ENCODE measurements around the gene FKRP.
A peak's percentile ranks its signal among the peaks of the same experiment; 100 is the strongest.

- TF ChIP-seq, protein P1, sequence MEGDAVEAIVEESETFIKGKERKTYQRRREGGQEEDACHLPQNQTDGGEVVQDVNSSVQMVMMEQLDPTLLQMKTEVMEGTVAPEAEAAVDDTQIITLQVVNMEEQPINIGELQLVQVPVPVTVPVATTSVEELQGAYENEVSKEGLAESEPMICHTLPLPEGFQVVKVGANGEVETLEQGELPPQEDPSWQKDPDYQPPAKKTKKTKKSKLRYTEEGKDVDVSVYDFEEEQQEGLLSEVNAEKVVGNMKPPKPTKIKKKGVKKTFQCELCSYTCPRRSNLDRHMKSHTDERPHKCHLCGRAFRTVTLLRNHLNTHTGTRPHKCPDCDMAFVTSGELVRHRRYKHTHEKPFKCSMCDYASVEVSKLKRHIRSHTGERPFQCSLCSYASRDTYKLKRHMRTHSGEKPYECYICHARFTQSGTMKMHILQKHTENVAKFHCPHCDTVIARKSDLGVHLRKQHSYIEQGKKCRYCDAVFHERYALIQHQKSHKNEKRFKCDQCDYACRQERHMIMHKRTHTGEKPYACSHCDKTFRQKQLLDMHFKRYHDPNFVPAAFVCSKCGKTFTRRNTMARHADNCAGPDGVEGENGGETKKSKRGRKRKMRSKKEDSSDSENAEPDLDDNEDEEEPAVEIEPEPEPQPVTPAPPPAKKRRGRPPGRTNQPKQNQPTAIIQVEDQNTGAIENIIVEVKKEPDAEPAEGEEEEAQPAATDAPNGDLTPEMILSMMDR (conservative IDR thresholded peaks at IDR 0.05) = peak; percentile 96
- TF ChIP-seq EZH2 (IDR thresholded peaks at IDR 0.05; ENCODE audit: low read depth) = no peak
Measured at GRCh38 chr19:46748325-46749109, 2.7 kb downstream of the FKRP start.

All from PC-9 (cell line).